ENCODE measurements around the gene COX6B1.
"Not testable (repeated sequence)": the region's sequence is repeated elsewhere in the genome, so short reads cannot be mapped to it uniquely, and the experiment has no call there.

The COX6B1 gene, protein sequence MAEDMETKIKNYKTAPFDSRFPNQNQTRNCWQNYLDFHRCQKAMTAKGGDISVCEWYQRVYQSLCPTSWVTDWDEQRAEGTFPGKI

DNA sequence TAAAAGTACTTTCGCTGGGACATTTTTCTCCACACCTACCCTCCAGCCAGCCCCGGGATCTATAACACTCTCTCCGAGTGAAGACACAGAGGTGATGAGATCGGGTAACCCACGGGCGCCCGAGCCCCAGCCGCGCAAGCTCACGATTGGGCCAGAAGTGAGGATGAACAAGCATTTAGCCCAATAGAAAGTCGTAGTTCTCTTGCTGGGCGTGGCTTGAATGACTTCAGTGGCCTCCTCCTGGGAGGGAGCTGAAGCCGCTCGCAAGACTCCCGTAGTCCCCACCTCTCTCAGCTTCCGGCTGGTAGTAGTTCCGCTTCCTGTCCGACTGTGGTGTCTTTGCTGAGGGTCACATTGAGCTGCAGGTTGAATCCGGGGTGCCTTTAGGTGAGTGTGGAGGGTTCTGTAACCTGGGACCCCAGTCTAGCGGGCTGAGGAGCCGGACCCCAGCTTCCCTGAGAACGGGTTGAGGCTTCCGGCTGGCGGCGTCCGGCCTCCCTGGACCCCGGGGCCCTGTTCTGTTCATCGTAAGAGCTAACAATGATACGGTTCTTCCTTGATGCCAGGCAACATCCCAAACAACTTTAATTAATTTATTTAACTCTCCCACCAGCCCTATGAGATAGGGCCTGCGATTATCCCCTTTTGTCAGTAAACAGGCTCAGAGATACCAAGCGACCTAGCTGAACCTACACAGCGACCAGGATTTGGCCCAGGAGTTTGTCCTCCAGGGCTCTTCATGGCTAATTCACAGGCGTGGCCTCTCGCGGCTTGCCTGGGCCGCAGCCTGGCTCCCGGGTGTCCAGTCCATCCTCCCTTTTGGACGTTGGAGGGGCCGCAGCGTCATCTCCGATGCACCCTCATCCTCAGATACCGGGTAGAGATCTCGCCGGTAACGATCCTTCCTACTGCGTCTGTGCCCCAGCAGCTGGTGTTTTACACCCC is at the start of gene COX6B1:
Gene COX6B1, plus strand, starts transcription at position 307 of the 945 bp plus-strand sequence. CDS start 2,921 bp downstream, outside the sequence.
- peak; percentile 98 for DNase-seq (ENCODE audit: low spot score)

DNA sequence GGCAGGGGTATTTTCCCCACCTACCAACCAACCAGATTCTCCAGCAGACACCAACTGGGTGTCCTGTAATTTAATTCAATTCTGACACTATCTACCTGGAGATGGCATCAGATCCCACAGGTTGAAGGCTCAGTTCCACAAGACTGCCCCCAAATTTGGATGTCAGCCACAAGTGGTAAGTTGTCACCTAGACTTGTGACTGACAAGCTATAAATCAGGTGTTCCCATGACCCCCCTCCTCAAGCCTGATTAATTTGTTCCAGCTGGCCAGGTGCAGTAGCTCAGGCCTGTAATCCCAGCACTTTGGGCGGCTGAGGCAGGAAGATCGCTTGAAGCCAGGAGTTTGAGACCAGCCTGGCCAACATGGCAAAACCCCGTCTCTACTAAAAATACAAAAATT is 46.2 kb upstream of the COX6B1 start:
- DNase-seq (ENCODE audit: low spot score) = no peak

DNA sequence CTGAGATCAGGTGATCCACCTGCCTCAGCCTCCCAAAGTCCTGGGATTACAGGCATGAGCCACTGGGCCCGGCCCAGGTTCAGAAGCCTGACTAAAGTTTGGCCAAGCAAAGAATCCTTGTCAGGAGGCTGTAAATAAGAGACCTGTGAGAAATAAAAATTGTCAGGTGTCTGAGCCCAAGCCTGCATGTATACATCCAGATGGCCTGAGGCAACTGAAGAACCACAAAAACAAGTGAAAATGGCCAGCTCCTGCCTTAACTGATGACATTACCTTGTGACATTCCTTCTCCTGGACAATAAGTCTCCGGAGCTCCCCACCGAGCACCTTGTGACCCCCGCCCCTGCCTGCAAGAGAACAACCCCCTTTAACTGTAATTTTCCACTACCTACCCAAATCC is 43.7 kb upstream of the COX6B1 start:
- not testable (repeated sequence) for DNase-seq (ENCODE audit: low spot score)

DNA sequence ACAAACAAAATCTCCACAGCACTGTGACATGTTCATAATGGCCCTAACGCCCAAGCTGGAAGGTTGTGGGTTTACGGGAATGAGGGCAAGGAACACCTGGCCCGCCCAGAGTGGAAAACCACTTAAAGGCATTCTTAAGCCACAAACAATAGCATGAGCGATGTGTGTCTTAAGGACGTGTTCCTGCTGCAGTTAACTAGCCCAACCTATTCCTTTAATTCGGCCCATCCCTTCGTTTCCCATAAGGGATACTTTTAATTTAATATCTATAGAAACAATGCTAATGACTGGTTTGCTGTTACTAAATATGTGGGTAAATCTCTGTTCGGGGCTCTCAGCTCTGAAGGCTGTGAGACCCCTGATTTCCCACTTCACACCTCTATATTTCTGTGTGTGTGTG is 41.0 kb upstream of the COX6B1 start:
- DNase-seq (ENCODE audit: low spot score) = not testable (repeated sequence)

DNA sequence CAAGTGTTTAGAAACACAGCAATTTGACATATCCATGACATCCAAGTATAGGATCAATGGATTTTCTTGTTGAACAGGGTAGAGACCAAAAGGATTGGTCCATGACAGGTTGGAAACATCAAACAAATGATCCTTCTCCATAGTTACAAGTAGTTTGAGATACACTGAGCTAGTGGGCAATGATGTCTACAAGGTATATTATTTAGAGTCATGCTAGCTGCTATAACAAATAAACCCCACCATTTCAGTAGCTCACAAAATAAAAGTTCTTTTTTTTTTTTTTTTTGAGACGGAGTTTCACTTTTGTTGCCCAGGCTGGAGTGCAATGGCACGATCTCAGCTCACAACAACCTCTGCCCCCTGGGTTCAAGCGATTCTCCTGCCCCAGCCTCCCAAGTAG is 40.5 kb upstream of the COX6B1 start:
- DNase-seq (ENCODE audit: low spot score) = no peak

DNA sequence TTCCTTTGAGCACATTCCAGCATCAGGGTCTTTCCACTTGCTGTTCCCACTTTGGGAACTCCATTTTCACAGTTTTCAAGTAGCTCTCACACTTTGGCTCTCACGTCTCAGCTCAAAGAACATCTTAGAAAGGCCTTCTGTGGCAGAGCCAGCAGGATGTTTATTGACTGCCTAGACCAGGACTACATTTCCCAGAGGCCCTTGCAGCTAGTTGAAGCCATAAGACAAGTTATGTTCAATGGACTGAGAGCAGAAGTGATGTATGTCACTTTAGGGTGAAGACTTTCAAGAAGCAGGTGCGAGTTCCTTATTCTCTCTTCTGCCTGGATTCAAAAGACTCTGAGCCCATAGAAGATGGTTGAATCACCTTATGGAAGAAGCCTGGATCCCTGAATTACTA is 39.9 kb upstream of the COX6B1 start:
- DNase-seq (ENCODE audit: low spot score) = no peak

DNA sequence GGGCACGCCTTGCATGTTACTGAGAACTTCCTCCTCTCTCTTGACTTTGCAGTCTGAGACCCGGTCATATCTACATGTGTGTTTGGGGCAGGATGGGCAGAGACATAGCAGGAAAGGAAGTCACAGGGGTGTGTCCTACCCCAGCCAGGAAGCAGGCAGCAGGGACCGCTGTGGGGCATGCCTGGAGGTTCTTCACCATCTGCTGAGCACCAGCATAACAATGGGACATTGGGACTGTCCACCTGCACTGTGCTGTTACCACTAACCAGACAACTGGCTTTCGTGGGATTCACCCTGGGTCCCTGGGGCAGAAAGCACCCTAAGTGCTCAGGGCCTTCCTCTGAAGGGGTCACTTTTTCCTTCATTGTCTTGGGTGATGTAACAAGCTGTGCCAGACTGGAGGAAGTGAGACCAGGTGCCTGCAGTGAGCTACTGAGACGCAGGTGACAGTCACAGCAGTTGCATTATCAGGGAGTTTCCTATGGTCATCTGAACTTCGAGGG is 38.2 kb upstream of the COX6B1 start:
- DNase-seq (ENCODE audit: low spot score) = no peak

DNA sequence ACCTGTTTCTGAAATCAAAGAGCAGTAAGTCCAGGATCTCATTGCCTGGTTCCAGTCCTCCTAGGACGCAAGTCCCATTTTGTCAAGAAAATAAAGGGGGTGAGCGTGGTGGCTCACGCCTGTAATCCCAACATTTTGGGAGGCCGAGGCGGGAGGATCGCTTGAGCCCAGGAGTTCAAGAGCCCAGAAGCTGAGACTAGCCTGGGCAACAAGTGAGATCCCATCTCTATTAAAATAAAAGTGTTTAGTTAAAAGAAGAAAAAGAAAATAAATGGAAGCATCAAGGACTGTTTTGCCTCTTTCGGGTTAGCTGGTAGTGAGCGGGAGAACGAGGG is 35.9 kb upstream of the COX6B1 start:
- DNase-seq (ENCODE audit: low spot score) = no peak

DNA sequence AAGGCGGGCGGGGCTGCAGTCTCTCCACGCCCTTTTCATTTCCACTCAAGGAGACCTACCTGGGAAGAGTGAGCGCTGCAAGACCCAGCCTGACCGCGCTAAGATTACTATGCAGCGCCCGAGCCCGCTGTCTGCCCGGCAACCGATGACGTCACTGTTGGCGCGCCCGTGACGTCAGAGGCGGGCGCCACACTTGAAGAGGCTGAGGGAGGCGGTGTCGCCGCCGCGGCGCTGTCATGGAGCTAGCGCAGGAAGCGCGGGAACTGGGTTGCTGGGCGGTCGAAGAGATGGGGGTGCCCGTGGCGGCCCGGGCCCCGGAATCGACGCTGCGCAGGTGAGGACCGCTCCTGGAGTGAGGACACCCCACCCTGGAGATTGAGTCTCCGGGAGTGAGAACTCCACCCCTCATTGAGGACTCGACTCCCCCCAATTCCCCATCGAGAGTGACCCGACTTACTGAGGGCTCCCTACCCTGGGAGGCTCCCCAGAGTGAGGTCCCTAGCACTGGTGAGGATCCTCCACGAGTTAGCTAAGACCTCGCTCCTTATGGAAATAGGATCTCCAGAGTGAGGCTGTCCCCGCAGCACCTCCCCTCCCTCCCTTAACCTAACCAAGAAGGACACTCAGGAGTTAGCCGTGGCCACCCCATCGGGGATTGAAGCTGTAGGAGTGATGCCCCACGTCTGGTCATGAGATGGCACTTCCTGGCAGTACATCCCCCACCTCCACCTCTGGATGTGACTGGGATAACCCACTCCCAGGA is 35.4 kb upstream of the COX6B1 start, which contains the start of gene HAUS5:
Gene HAUS5, plus strand, starts transcription at position 177 of the 763 bp plus-strand sequence. Its CDS starts 60 bp downstream, at position 237.
- peak; percentile 84 for DNase-seq (ENCODE audit: low spot score)

DNA sequence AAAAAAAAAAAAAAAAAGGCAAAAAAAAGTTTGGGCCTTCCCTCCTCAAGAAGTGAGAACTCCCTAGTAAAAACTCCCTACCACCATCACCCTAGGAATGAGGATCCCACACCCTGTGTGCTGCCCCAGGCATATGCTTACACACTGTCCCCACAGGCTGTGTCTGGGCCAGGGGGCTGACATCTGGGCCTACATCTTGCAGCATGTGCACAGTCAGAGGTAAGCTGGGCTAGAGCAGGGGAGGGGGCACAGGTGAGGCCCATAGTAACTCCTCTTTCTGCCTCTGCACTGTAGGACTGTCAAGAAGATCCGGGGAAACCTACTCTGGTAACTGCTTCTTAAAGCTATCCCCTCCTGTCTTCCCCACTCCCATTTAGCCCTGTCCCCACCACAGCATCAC is 34.5 kb upstream of the COX6B1 start:
- no peak for DNase-seq (ENCODE audit: low spot score)

DNA sequence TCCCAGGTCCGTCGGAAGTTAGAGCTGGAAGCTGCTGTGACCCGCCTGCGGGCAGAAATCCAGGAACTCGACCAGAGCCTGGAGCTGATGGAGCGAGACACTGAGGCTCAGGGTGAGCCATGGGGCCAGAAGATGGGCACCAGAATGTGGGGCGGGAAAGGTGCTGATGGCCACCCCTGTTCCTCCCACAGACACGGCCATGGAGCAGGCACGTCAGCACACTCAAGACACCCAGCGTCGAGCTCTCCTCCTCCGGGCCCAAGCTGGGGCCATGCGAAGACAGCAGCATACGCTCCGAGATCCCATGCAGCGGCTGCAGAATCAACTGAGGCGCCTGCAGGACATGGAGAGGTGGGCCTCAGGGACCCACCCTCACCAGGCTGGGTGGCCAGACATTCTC is 33.1 kb upstream of the COX6B1 start:
- DNase-seq (ENCODE audit: low spot score) = no peak

DNA sequence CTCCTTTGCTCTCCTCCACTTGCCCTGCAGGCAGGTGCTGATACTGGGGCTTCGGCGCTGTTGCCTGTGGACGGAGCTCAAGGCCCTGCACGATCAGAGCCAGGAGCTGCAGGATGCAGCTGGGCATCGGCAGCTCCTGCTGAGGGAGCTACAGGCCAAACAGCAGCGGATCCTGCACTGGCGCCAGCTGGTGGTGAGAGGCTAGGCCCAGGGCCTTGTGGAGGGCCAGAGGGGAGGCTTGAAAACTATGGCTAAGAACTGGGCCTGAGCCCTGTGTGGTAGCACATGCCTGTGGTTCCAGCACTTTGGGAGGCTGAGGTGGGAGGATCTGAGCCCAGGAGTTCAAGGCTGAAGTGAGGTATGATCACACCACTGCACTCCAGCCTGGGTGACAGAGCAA is 29.3 kb upstream of the COX6B1 start:
- no peak for DNase-seq (ENCODE audit: low spot score)

DNA sequence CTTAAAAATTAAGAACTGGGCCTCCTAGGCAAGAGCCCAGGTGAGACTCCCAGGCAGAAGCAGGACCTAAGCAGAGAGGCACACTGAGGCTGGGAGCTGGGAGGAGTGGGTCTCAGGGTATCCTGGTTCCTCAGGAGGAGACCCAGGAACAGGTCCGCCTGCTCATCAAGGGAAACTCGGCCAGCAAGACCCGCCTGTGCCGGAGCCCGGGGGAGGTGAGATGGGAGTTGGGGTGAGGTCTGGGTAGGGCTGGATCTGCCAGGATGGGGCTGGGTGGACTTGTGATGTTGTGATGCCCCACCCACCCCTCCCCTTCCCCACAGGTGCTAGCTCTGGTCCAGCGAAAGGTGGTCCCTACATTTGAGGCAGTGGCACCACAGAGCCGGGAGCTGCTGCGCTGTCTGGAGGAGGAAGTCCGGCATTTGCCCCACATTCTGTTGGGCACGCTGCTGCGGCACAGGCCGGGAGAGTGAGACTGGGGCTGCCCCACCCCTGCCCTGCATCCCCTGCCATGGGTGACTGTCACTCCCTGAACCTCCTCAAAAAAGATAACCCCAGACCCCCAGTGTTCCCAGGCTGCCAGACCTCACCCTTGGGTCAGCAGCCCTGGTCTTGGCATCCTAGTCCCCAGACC is 28.7 kb upstream of the COX6B1 start:
- DNase-seq (ENCODE audit: low spot score) = no peak

DNA sequence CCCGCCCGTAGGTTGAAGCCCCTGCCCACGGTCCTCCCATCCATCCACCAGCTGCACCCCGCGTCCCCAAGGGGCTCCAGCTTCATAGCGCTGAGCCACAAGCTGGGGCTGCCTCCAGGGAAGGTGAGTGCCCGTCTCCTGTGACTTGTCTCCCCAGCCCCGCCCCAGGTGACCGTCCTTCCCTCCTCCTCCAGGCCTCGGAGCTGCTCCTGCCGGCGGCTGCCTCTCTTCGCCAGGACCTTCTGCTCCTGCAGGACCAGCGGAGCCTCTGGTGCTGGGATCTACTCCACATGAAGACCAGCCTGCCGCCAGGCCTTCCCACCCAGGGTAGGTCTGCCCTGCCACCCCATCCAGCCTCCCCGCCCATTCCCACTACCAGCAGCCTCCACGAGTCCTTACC is 28.1 kb upstream of the COX6B1 start:
- DNase-seq (ENCODE audit: low spot score) = no peak

DNA sequence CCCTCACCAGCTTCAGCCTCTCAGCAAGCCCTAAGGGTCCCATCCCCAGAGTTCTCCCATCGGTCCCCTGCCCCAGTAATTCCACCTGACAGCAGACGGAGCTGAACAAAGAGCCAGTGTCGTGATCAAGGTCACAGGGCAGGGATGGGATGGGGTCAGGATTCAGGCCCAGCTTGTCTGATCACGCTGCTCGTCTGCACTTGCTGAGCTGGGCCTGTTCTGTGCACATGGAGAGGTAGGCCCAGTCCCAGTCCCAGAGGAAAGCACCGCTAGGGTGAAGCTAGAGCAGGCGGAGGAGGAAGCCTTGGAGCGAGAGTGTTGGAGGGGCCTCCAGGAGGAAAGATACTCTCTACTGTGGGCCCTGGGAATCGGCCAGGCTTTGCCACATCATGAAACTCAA is 26.4 kb upstream of the COX6B1 start:
- DNase-seq (ENCODE audit: low spot score) = no peak

DNA sequence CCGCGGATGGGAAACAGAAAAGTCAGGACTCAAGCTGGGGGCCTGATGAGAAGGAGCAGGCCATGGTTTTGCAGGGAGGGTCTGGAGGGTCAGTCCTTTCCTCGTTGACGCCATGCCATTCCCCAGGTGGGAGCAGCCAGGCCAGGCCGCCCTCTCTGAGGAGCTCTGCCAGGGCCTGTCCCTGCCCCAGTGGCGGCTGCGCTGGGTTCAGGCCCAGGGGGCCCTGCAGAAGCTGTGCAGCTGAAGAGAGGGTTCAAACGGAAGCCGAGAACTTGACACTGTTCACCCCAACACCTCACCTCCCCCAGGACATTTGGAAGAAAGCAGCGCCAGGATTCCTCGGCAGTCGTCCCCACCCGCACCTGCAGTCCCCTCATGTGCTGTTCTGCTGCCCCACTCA is 25.4 kb upstream of the COX6B1 start:
- DNase-seq (ENCODE audit: low spot score) = no peak

DNA sequence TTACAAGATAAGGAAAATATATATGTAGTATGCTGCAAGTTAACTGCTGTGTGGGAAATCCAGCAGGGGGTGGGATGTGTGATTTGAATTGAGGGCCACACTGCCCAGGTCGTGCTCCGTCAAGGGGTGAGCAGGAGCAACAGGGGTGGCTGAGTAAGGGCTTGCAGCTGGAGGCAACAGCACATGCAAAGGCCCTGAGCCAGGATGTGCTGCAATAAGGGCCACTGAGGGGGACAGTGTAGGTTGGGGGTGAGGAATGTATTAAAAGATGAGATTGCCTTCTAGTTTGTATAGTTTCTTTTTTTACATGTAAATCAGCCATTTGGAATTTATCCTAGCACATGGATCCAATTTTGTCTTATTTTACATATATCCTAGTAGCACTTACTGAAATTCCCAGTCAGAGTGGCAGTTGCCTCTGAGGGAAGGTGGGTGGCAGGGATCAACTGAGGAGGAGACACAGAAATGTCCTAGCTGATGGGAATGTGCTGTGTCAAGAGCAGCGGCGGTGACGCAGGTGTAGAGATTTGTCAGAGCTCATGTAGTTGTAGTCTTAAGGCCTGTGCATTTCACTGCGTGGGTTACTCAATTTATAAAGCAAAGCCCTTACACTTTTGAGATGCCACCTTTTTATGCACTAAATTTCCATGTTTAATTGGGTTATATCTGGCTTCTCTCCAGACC is 24.7 kb upstream of the COX6B1 start:
- DNase-seq (ENCODE audit: low spot score) = no peak

DNA sequence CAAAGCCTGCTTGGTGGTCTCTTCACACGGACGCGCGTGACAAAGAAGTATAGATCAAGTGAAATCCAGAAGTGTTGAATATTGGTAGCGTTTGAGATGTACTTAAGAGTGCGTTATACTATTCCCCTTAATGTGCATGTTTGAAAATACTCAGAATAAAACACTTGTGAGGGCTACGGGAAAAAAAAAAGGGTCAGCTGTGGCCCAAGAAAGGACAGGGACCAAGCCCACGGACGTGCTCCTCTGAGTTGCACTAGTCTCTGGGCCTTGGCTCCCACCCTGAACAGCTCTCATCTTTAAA is 19.9 kb upstream of the COX6B1 start:
- no peak for DNase-seq (ENCODE audit: low spot score)

DNA sequence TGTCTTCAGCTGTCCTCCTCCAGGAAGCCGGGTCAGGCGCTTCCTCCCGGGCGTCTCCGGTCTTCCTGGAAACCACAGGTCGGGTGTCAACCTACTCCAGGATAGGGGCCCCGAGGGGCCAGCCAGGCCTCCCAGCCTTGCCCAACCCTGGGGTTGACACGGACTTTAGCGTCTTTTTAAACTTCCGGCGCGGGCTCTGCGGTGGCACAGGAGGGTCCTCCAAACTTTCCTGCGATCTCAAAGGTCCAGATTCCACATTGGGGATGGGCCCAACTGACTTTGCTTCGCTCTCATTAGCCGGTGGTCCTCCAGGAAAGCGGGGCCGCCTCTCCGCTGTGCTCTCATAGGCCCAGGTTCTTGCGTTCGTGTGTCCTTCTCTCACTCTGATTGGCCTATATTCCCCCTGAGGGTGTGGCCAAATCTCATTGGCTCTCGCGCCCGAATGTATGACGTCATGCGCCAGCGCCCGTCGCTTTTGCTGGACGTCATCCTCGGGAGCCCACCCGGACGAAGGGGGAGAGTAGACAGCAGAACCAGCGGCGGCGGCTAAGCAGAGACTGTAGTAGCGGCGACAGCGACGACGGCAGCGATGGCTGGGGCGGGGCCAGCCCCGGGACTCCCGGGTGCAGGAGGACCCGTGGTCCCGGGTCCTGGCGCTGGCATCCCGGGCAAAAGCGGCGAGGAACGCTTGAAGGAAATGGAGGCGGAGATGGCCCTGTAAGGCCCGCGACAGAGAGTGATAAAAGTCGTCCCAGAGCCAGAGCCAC is 19.4 kb upstream of the COX6B1 start, which contains the start of gene RBM42:
Gene RBM42, plus strand, starts transcription at position 472 of the 767 bp plus-strand sequence. Its CDS starts 118 bp downstream, at position 590.
- DNase-seq (ENCODE audit: low spot score) = peak; percentile 95

DNA sequence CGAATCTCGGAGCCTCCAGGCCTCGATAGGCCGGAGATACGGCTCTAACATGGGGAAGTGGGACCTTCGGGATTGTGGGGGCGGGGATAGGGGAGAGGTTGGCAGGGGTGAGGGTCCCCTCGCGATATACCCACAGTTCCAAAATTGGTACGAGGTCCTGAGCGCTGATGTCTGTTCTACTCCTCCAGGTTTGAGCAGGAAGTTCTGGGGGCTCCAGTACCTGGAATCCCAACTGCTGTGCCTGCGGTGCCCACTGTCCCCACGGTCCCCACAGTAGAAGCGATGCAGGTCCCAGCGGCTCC is 18.8 kb upstream of the COX6B1 start:
- no peak for DNase-seq (ENCODE audit: low spot score)

Measured in globus pallidus (tissue), 1 donor.